B cell (primary cell): Measurements from ENCODE around the gene ATG4C. TPM values are rescaled to one million over a fixed set of nuclear protein-coding genes. Genes with fewer than 3 reads are reported as not detected.

Experiments used
- ATAC-seq: fragments of 200-7000 bp; cut with Tn5 transposase; one replicate; pipeline ENCODE4 v1.10.0; 2021; ENCODE audit warnings: low read depth, mild to moderate bottlenecking, moderate number of reproducible peaks, moderate library complexity
- CTCF ChIA-PET: fragments of 350-600 bp; sonication (Branson Sonifier 250); formaldehyde crosslinking; loops from one replicate; lab custom pipeline; 2021; ENCODE audit warnings: antibody characterized with exemption, inconsistent platforms; lab: Charles Lee
- POLR2A ChIA-PET: fragments of 350-600 bp; sonication (Branson Sonifier 250); formaldehyde crosslinking; loops from one replicate; lab custom pipeline; 2021; ENCODE audit warnings: antibody characterized with exemption; lab: Charles Lee
- DNase-seq: peaks from one replicate; pipeline ENCODE4 v3.0.0; 2013
- H2AFZ ChIP-seq: 2 replicates; pipeline ENCODE4 v1.6.1; 2012; ENCODE audit warnings: mild to moderate bottlenecking, low read depth, low read length; ENCODE audit not compliant: insufficient read depth, poor library complexity, severe bottlenecking
- H3K27ac ChIP-seq, 2 donors: 1 replicate in 1 of 2; 2 replicates in 1 of 2; pipeline ENCODE4 v1.5.1; 2012 to 2013; ENCODE audit warnings: low read length in 2 of 2, mild to moderate bottlenecking in 2 of 2, moderate library complexity in 1 of 2
- H3K27me3 ChIP-seq, 4 experiments: fragments of 200-600 bp in 1 of 4; sonication (generic) in 1 of 4; replicated peaks in 1 of 4; 1 replicate in 2 of 4; 2 replicates in 2 of 4; pipeline versions ENCODE4 v1.6.1 to v1.7.0; 2013 to 2016; ENCODE audit warnings: low read length in 3 of 4, mild to moderate bottlenecking in 2 of 4, mixed read lengths in 1 of 4, moderate library complexity in 1 of 4; ENCODE audit not compliant: insufficient read depth in 4 of 4, control insufficient read depth in 3 of 4; ENCODE audit errors: control extremely low read depth in 1 of 4
- H3K36me3 ChIP-seq, 2 experiments: replicated peaks in 1 of 2; 1 replicate in 1 of 2; 2 replicates in 1 of 2; pipeline versions ENCODE4 v1.6.1 to v1.7.1; 2013; ENCODE audit warnings: low read length in 1 of 2; ENCODE audit not compliant: insufficient read depth in 2 of 2, control insufficient read depth in 1 of 2; ENCODE audit errors: control extremely low read depth in 1 of 2, extremely low read depth in 1 of 2
- H3K4me1 ChIP-seq, 2 donors: fragments of 200-600 bp in 1 of 2; sonication (generic) in 1 of 2; 1 replicate in 1 of 2; 2 replicates in 1 of 2; pipeline versions ENCODE4 v1.5.1 to v1.6.1; 2013 to 2017; ENCODE audit warnings: low read length in 2 of 2; ENCODE audit not compliant: control insufficient read depth in 2 of 2, insufficient read depth in 2 of 2
- H3K4me2 ChIP-seq: replicated peaks from 2 replicates; pipeline ENCODE3; 2012; ENCODE audit warnings: mild to moderate bottlenecking, low read depth, low read length; ENCODE audit not compliant: poor library complexity, severe bottlenecking
- H3K4me3 ChIP-seq, 5 experiments: fragments of 200-600 bp in 1 of 5; sonication (generic) in 1 of 5; 1 replicate in 3 of 5; 2 replicates in 2 of 5; pipeline versions ENCODE4 v1.5.1 to v1.7.0; 2011 to 2016; ENCODE audit warnings: low read length in 4 of 5, mild to moderate bottlenecking in 4 of 5, low read depth in 2 of 5, control low read depth in 1 of 5, moderate library complexity in 1 of 5; ENCODE audit not compliant: insufficient read depth in 1 of 5; ENCODE audit errors: control extremely low read depth in 1 of 5, extremely low read depth in 1 of 5
- H3K79me2 ChIP-seq: fragments of 200-600 bp; sonication (generic); one replicate; pipeline ENCODE4 v1.6.0; 2016; ENCODE audit warnings: low read length; ENCODE audit not compliant: control insufficient read depth, insufficient read depth
- H3K9ac ChIP-seq: fragments of 200-600 bp; sonication (generic); 2 replicates; pipeline ENCODE4 v1.6.1; 2017; ENCODE audit warnings: mild to moderate bottlenecking, low read length, moderate library complexity
- H3K9me3 ChIP-seq, 3 donors: one replicate each; pipeline versions ENCODE4 v1.6.1 to v1.7.1; 2013; ENCODE audit warnings: low read length in 2 of 3; ENCODE audit not compliant: control insufficient read depth in 2 of 3, insufficient read depth in 1 of 3; ENCODE audit errors: control extremely low read depth in 1 of 3
- H4K20me1 ChIP-seq: 2 replicates; pipeline ENCODE4 v1.6.0; 2012; ENCODE audit warnings: mild to moderate bottlenecking, low read length; ENCODE audit not compliant: insufficient read depth, control insufficient read depth, poor library complexity, severe bottlenecking
- H3K27ac Mint-ChIP-seq: one replicate; pipeline ENCODE4 v1.8.0; 2021; ENCODE audit warnings: mixed read lengths
- H3K27me3 Mint-ChIP-seq: one replicate; pipeline ENCODE4 v1.8.0; 2021; ENCODE audit warnings: mixed read lengths
- H3K4me1 Mint-ChIP-seq: one replicate; pipeline ENCODE4 v1.8.0; 2021; ENCODE audit warnings: mixed read lengths
- H3K4me3 Mint-ChIP-seq: one replicate; pipeline ENCODE4 v1.8.0; 2021; ENCODE audit warnings: mixed read lengths
- H3K9me3 Mint-ChIP-seq: one replicate; pipeline ENCODE4 v1.8.0; 2022; ENCODE audit warnings: mixed read lengths; ENCODE audit not compliant: insufficient read depth
- CTCF ChIP-seq: fragments of 200-600 bp; IDR thresholded peaks from one replicate; pipeline ENCODE4 v1.8.0; 2022; ENCODE audit warnings: antibody characterized with exemption, mild to moderate bottlenecking
- EZH2 ChIP-seq: IDR thresholded peaks from 2 replicates; pipeline ENCODE4 v1.6.1; 2012; ENCODE audit warnings: borderline replicate concordance, low read depth, mild to moderate bottlenecking, moderate library complexity, low read length; ENCODE audit not compliant: insufficient read depth, poor library complexity, severe bottlenecking
- WGBS: methylation state at CpG from one replicate; pipeline ENCODE4 v1.1.5; 2013; ENCODE audit warnings: missing lambda C conversion rate; ENCODE audit not compliant: insufficient coverage; 5-methylcytosine and 5-hydroxymethylcytosine counted together
- intact Hi-C: fragments of 100-400 bp; cut with micrococcal nuclease; formaldehyde crosslinking; loops from one replicate; pipeline ENCODE4 v1.10.0; 2022
- polyA plus RNA-seq: library from polyadenylated mRNA; depleted of rRNA; stranded (reverse); fragments of >200 nt; gene quantifications from 2 replicates; pipeline ENCODE4 v1.2.3, GENCODE V29; 2012
- total RNA-seq, 2 donors: library from RNA; stranded (reverse); fragments of 120-200 nt in 1 of 2; gene quantifications; 1 replicate in 1 of 2; 2 replicates in 1 of 2; pipeline versions ENCODE4 v1.2.3 to v1.2.4, GENCODE V29; 2013 to 2022

Gene ATG4C
- total and polyA plus RNA-seq, 2 donors (not counting 1 experiment from before 2014, with no cell fraction given): 7.1 to 30.8 TPM

- peaks cover 50% of the 10 kb centered on the region for H3K27me3 Mint-ChIP-seq
- no peaks in the 10 kb centered on the region for H3K79me2 ChIP-seq
- H3K27me3 ChIP-seq: peaks cover 0 to 5% (median 3%) of the 10 kb centered on the region in 4 experiments
- no peak overlapping the region for H3K4me3 Mint-ChIP-seq
- H2AFZ ChIP-seq: no peak overlapping the region
- POLR2A ChIA-PET: no interaction called here
- no peak overlapping the region for H3K27ac Mint-ChIP-seq
- no peak overlapping the region for H3K9ac ChIP-seq
- no peak overlapping the region for H3K4me2 ChIP-seq
- no peaks in the 10 kb centered on the region for H3K4me1 Mint-ChIP-seq
- H3K4me1 ChIP-seq: no peaks in the 10 kb centered on the region
- H3K9me3 Mint-ChIP-seq: no peaks in the 10 kb centered on the region
- CTCF ChIA-PET: no interaction called here
- intact Hi-C loops: no loop called here
- no peak for ATAC-seq
- H3K36me3 ChIP-seq: no peaks in the 10 kb centered on the region
- WGBS: 79% methylated on average over 6 of the region's 10 CpGs
- peaks cover 0 to 2% (median 0%) of the 10 kb centered on the region in 3 donors for H3K9me3 ChIP-seq
- no peak for DNase-seq
- no peaks in the 10 kb centered on the region for H4K20me1 ChIP-seq
- H3K4me3 ChIP-seq: no peak overlapping the region
- no peak for TF ChIP-seq EZH2
- no peak for TF ChIP-seq CTCF
- H3K27ac ChIP-seq: no peak overlapping the region
Measured at GRCh38 chr1:62882201-62883104, 98.5 kb downstream of the ATG4C start.

- no peaks in the 10 kb centered on the region for H4K20me1 ChIP-seq
- H3K9me3 ChIP-seq: peaks cover 0 to 2% (median 0%) of the 10 kb centered on the region in 3 donors
- no peak overlapping the region for H3K4me3 ChIP-seq
- no peaks in the 10 kb centered on the region for H3K79me2 ChIP-seq
- H3K4me2 ChIP-seq: no peak overlapping the region
- DNase-seq (no peak), ATAC-seq (no peak)
- intact Hi-C loops: no loop called here
- no peak overlapping the region for H2AFZ ChIP-seq
- no peak overlapping the region for H3K27ac Mint-ChIP-seq
- peaks cover 0 to 5% (median 2%) of the 10 kb centered on the region in 4 experiments for H3K27me3 ChIP-seq
- ChIA-PET POLR2A (no interaction called here), CTCF (interaction anchor here (0.9 kb wide), 1 partner anchor 11 kb away, joined by 3 read pairs; no protein-coding TSS in a partner anchor)
- H3K9ac ChIP-seq: no peak overlapping the region
- H3K4me1 Mint-ChIP-seq: no peaks in the 10 kb centered on the region
- H3K4me3 Mint-ChIP-seq: no peak overlapping the region
- H3K4me1 ChIP-seq: no peaks in the 10 kb centered on the region
- no peaks in the 10 kb centered on the region for H3K36me3 ChIP-seq
- no peak overlapping the region for H3K27ac ChIP-seq
- no peaks in the 10 kb centered on the region for H3K9me3 Mint-ChIP-seq
- TF ChIP-seq CTCF: no peak
- no peak for TF ChIP-seq EZH2
- peaks cover 47% of the 10 kb centered on the region for H3K27me3 Mint-ChIP-seq
Measured at GRCh38 chr1:62884156-62884740, 100.3 kb downstream of the ATG4C start.
